ENCODE results near the gene MMP24OS.

Gene MMP24OS

GRCh38 chr20:35290186-35290886 is 12.4 kb upstream of the MMP24OS start:
- no peaks in the 10 kb centered on the region for H3K4me1 ChIP-seq (ENCODE audit: control insufficient read depth, insufficient read depth, low read length, poor library complexity, severe bottlenecking)
- no peaks in the 10 kb centered on the region for H3K9me3 ChIP-seq (ENCODE audit: control insufficient read depth, low read length)
- no peak overlapping the region for H3K4me3 ChIP-seq (ENCODE audit: extremely low read depth, insufficient read depth, low read length, poor library complexity, severe bottlenecking)
- H3K27ac ChIP-seq (ENCODE audit: low read depth, low read length, severe bottlenecking) = no peak overlapping the region
- WGBS, 2 experiments (ENCODE audit: insufficient coverage in 2 of 2) = 79 to 82% methylated on average over 6 to 7 of the region's 7 CpGs
- H3K36me3 ChIP-seq (ENCODE audit: control insufficient read depth, insufficient read depth, low read length) = no peaks in the 10 kb centered on the region

DNA sequence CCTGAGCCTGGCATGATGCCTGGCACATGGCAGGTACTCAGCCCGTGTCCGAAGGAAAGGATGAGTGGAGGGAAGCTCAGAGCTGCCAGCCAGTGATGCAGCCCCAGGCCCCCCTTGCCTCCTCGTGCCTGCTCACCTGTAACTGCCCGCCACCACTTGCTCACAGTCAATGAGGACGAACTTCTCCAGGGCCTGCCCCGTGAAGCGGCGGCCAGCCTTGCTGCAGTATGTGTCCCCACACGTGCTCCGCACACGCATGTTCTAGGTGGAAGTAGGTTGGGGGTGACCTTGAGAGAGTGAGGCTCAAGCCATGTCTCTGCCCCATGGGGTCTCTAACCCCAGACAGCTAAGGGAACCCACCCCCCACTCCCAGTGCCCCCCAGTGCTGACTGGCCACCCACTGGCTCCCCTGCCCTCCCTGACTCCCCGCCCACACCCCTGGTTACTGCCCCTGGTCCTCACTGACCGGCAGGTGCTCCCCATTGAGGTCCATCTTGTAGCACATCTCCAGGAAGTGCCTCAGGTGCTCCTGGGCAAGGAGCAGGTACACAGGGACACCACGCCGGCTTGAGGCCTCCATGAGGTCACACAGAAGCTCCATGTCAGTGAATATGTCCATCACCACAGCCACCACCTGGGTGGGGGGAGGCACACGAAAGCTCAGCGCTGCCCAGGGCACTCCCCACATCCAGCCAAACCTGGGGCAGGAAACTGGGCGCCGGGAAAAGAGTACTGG is 10.6 kb upstream of the MMP24OS start:
- Histone ChIP-seq H3K4me3 (ENCODE audit: extremely low read depth, insufficient read depth, low read length, poor library complexity, severe bottlenecking) (no peak overlapping the region), H3K9me3 (ENCODE audit: control insufficient read depth, low read length) (no peaks in the 10 kb centered on the region), H3K27ac (ENCODE audit: low read depth, low read length, severe bottlenecking) (no peak overlapping the region), H3K4me1 (ENCODE audit: control insufficient read depth, insufficient read depth, low read length, poor library complexity, severe bottlenecking) (peaks cover 2% of the 10 kb centered on the region), H3K36me3 (ENCODE audit: control insufficient read depth, insufficient read depth, low read length) (peaks cover under 1% of the 10 kb centered on the region)
- 89 to 90% methylated on average over 13 to 15 of the region's 19 CpGs for WGBS, 2 experiments (ENCODE audit: insufficient coverage in 2 of 2)

GRCh38 chr20:35287509-35288324 is 9.8 kb upstream of the MMP24OS start:
- peaks cover 7% of the 10 kb centered on the region for H3K4me1 ChIP-seq (ENCODE audit: control insufficient read depth, insufficient read depth, low read length, poor library complexity, severe bottlenecking)
- no peak overlapping the region for H3K4me3 ChIP-seq (ENCODE audit: extremely low read depth, insufficient read depth, low read length, poor library complexity, severe bottlenecking)
- H3K27ac ChIP-seq (ENCODE audit: low read depth, low read length, severe bottlenecking) = no peak overlapping the region
- H3K36me3 ChIP-seq (ENCODE audit: control insufficient read depth, insufficient read depth, low read length) = peaks cover 9% of the 10 kb centered on the region
- 94 to 95% methylated on average over 21 to 24 of the region's 28 CpGs for WGBS, 2 experiments (ENCODE audit: insufficient coverage in 2 of 2)
- H3K9me3 ChIP-seq (ENCODE audit: control insufficient read depth, low read length) = no peaks in the 10 kb centered on the region

DNA sequence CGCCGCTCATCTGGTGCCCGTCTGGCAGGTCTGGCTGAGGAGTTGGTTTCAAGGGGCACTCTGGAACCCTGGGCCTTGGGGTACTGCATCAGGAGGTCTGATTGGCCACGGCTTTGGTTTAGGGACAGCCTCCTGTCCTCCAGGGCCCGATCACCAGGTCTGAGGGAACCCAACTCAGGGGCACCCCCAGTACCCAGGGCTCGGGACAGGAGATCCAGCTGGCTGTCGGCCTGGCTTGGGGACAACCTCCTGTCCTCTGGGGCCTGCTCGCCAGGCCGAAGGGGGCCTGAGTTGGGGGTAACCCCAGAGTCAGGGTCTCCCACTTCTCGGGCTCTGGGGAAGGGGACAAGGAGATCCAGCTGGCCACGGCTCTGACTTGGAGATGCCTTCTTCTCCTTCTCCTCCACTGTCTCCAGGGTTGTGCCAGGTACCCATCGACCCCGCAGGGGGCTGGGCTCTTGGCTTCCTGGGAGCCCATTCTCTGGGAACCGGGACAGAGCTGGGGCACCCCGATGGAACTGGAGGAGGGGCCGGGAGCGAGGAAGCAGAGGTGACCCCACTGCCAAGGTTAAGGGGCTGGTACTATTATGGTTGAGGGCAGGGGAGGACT is 9.1 kb upstream of the MMP24OS start:
- WGBS, 2 experiments (ENCODE audit: insufficient coverage in 2 of 2) = 91 to 95% methylated on average over 12 to 14 of the region's 17 CpGs

GRCh38 chr20:35286077-35286898 is 8.4 kb upstream of the MMP24OS start:
- no peak overlapping the region for H3K4me3 ChIP-seq (ENCODE audit: extremely low read depth, insufficient read depth, low read length, poor library complexity, severe bottlenecking)
- no peaks in the 10 kb centered on the region for H3K9me3 ChIP-seq (ENCODE audit: control insufficient read depth, low read length)
- no peak overlapping the region for H3K27ac ChIP-seq (ENCODE audit: low read depth, low read length, severe bottlenecking)
- 96 to 98% methylated on average over 8 to 11 of the region's 12 CpGs for WGBS, 2 experiments (ENCODE audit: insufficient coverage in 2 of 2)
- peaks cover 22% of the 10 kb centered on the region for H3K36me3 ChIP-seq (ENCODE audit: control insufficient read depth, insufficient read depth, low read length)
- H3K4me1 ChIP-seq (ENCODE audit: control insufficient read depth, insufficient read depth, low read length, poor library complexity, severe bottlenecking) = peaks cover 7% of the 10 kb centered on the region

More for the DNA sequence above, 9.1 kb upstream of the MMP24OS start:
- Histone ChIP-seq H3K36me3 (ENCODE audit: control insufficient read depth, insufficient read depth, low read length) (peaks cover 16% of the 10 kb centered on the region), H3K4me1 (ENCODE audit: control insufficient read depth, insufficient read depth, low read length, poor library complexity, severe bottlenecking) (peaks cover 7% of the 10 kb centered on the region), H3K9me3 (ENCODE audit: control insufficient read depth, low read length) (no peaks in the 10 kb centered on the region), H3K4me3 (ENCODE audit: extremely low read depth, insufficient read depth, low read length, poor library complexity, severe bottlenecking) (no peak overlapping the region), H3K27ac (ENCODE audit: low read depth, low read length, severe bottlenecking) (no peak overlapping the region)

DNA sequence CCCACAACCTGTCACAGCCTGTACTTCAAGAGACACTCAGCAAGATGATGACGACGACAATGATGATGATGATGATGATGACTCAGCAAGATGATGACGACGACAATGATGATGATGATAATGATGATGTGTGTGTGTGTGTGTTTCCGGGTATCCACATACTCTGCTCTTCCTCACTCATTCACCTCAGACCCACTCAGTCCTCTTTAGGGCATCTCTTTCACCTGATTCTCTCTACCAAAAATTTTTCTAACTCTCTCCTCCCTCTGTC is 7.8 kb upstream of the MMP24OS start:
- no peak overlapping the region for H3K27ac ChIP-seq (ENCODE audit: low read depth, low read length, severe bottlenecking)
- H3K9me3 ChIP-seq (ENCODE audit: control insufficient read depth, low read length) = no peaks in the 10 kb centered on the region
- peaks cover 7% of the 10 kb centered on the region for H3K4me1 ChIP-seq (ENCODE audit: control insufficient read depth, insufficient read depth, low read length, poor library complexity, severe bottlenecking)
- H3K4me3 ChIP-seq (ENCODE audit: extremely low read depth, insufficient read depth, low read length, poor library complexity, severe bottlenecking) = no peak overlapping the region
- peaks cover 26% of the 10 kb centered on the region for H3K36me3 ChIP-seq (ENCODE audit: control insufficient read depth, insufficient read depth, low read length)
- WGBS, 2 experiments (ENCODE audit: insufficient coverage in 2 of 2) = 83 to 100% methylated on average over 2 of the region's 5 CpGs

DNA sequence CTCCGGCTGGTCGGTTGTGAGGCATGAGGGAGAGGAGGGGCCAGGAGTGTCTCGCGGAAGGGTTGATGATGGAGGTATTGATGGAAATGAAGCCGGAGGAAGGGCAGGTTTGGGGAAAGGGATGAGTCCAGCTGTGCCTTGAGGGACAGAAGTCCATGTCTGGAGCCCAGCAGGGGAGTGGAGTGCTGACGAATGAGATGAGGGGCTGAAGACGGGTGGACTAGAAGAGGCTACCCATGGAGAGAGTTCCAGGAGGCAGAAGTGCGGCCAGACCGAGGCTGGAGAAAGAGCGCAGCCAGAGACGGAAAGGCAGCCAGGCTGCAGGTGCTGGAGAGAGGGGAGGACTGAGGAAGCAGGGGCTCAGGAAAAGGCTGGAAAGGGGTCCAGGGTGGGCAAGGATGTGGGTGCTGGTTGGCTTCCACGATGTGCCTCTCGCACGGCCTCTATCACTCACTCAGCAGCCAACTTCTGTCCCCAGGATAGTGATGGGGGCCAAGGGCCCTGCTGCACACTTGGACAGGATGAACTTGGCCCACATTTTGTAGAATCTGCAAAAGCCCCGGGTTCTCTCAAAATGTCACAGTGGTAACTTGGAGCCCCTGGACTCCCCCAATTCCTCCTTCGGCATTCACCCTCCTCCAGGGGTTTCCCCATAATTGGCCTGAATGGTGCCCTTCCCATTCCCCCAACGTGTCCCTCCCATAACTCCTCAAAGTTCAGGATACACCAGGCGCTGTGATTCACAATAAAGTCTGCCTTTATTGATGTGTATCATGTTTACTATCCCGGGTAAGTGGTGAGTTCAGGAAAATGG is 7.3 kb upstream of the MMP24OS start:
- H3K4me1 ChIP-seq (ENCODE audit: control insufficient read depth, insufficient read depth, low read length, poor library complexity, severe bottlenecking) = peaks cover 7% of the 10 kb centered on the region
- H3K27ac ChIP-seq (ENCODE audit: low read depth, low read length, severe bottlenecking) = no peak overlapping the region
- peaks cover 32% of the 10 kb centered on the region for H3K36me3 ChIP-seq (ENCODE audit: control insufficient read depth, insufficient read depth, low read length)
- 36 to 43% methylated on average over 14 to 17 of the region's 19 CpGs for WGBS, 2 experiments (ENCODE audit: insufficient coverage in 2 of 2)
- peak overlapping the region; percentile 94 for H3K4me3 ChIP-seq (ENCODE audit: extremely low read depth, insufficient read depth, low read length, poor library complexity, severe bottlenecking)
- H3K9me3 ChIP-seq (ENCODE audit: control insufficient read depth, low read length) = no peaks in the 10 kb centered on the region

DNA sequence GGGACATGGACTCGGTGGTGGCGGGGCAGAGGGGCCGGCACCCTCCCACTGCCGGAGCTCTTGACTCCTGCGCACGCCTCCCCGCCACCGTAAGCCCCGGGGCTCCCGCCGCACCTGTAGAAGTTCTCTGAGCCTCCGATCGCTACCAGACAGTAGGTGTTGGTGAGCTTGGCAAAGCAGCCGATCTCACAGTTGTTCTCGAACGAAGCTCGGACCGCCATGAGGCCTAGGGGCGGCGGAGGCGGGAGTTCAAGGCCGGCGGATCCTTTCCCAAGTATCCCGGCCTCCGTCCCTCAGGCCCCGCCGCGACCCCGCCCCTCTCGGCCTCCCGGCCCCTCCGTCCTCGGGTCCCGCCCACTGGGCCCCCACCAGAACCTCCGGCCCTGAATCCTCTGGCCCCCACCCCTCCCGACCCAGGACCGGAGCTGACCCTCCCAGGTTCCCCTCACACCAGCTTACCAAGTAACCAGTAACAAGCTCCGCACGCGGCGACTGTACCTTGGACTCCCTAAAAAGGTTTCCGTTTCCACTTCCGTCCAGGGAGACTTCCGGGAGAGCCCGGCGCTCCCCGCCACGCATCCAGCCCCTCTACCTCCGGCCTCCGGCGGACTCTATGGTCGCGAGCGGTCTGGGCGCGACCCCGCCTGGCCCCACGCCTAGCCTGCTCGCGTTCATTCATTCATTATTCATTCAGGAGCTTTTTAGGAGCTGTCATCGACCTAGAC is 6.5 kb upstream of the MMP24OS start, which contains the start of gene EIF6:
Gene EIF6 (minus strand): TSS at position 506 of the 725 bp plus-strand sequence. CDS start 285 bp downstream, at position 221.
- H3K9me3 ChIP-seq (ENCODE audit: control insufficient read depth, low read length) = no peaks in the 10 kb centered on the region
- H3K36me3 ChIP-seq (ENCODE audit: control insufficient read depth, insufficient read depth, low read length) = peaks cover 40% of the 10 kb centered on the region
- H3K27ac ChIP-seq (ENCODE audit: low read depth, low read length, severe bottlenecking) = peak within 1 kb of the TSS; percentile 75
- WGBS, 2 experiments (ENCODE audit: insufficient coverage in 2 of 2) = 0 to 1% methylated on average over 48 to 49 of the region's 61 CpGs
- peaks cover 7% of the 10 kb centered on the region for H3K4me1 ChIP-seq (ENCODE audit: control insufficient read depth, insufficient read depth, low read length, poor library complexity, severe bottlenecking)
- H3K4me3 ChIP-seq (ENCODE audit: extremely low read depth, insufficient read depth, low read length, poor library complexity, severe bottlenecking) = peak within 1 kb of the TSS; percentile 94
